Liver (tissue), 3 donors: ENCODE results near the gene ZNF460.

Experiments
- CTCF ChIP-seq: fragments of 150-350 bp; IDR thresholded peaks from 2 replicates; pipeline ENCODE4 v1.5.1; 2017; ENCODE audit warnings: improper control_type of control experiment, low read depth, low read length; ENCODE audit not compliant: missing input control
- GABPA ChIP-seq, 2 donors: IDR thresholded peaks in 1 of 2; conservative IDR thresholded peaks in 1 of 2; 2 replicates each; pipeline ENCODE4 v1.6.1; 2016; ENCODE audit warnings: antibody characterized with exemption in 2 of 2, mild to moderate bottlenecking in 1 of 2, moderate library complexity in 1 of 2
- RAD21 ChIP-seq, 2 donors: IDR thresholded peaks; 2 replicates each; pipeline ENCODE4 v1.6.1; 2016; ENCODE audit warnings: antibody characterized with exemption in 2 of 2, mild to moderate bottlenecking in 2 of 2
- TF ChIP-seq, protein P1 (sequence below): IDR thresholded peaks from 2 replicates; pipeline ENCODE4 v1.6.1; 2016; ENCODE audit warnings: antibody characterized with exemption, mild to moderate bottlenecking
- donor health status: healthy.
- donor health status: healthy.

DNA sequence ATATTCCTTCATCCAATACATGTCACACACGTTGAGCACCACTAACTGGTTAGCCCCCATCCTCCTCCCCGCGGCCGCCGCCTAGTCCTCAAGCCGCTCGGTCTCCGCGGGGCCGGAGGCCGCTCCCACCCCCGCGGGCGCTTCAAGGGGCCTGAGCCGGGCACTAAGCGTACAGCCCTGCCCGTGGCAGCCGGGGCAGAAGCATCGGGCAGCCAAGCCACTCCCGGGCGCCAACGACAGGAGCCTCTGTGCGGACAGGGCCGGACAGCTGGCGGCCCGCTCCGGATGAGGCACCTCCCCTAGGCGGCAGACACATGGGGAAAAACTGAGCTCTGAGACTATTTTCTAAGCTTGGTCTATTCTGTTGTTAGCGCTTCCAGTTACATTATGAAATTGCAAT, 37.2 kb downstream of the ZNF460 start:
- TF ChIP-seq GABPA (IDR thresholded peaks at IDR 0.05 in 1 of 2, conservative IDR thresholded peaks at IDR 0.05 in 1 of 2) (no peak), CTCF (no peak), RAD21 (IDR thresholded peaks at IDR 0.05) (no peak)
- TF ChIP-seq, protein P1, sequence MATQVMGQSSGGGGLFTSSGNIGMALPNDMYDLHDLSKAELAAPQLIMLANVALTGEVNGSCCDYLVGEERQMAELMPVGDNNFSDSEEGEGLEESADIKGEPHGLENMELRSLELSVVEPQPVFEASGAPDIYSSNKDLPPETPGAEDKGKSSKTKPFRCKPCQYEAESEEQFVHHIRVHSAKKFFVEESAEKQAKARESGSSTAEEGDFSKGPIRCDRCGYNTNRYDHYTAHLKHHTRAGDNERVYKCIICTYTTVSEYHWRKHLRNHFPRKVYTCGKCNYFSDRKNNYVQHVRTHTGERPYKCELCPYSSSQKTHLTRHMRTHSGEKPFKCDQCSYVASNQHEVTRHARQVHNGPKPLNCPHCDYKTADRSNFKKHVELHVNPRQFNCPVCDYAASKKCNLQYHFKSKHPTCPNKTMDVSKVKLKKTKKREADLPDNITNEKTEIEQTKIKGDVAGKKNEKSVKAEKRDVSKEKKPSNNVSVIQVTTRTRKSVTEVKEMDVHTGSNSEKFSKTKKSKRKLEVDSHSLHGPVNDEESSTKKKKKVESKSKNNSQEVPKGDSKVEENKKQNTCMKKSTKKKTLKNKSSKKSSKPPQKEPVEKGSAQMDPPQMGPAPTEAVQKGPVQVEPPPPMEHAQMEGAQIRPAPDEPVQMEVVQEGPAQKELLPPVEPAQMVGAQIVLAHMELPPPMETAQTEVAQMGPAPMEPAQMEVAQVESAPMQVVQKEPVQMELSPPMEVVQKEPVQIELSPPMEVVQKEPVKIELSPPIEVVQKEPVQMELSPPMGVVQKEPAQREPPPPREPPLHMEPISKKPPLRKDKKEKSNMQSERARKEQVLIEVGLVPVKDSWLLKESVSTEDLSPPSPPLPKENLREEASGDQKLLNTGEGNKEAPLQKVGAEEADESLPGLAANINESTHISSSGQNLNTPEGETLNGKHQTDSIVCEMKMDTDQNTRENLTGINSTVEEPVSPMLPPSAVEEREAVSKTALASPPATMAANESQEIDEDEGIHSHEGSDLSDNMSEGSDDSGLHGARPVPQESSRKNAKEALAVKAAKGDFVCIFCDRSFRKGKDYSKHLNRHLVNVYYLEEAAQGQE = no peak
